Astrocyte (in vitro differentiated cells and primary cell): ENCODE data around the gene S1PR3. TPM values are rescaled to one million over a fixed set of nuclear protein-coding genes. Genes with fewer than 3 reads are reported as not detected.

Experiments
- DNase-seq: peaks from one replicate; pipeline ENCODE4 v3.0.0-alpha.2; 2010; ENCODE audit warnings: low read depth
- FAIRE-seq: peaks from 2 replicates; lab custom pipeline; 2011; peaks lifted over from hg19 to GRCh38; lab: Jason Lieb, UNC
- H2AFZ ChIP-seq: 2 replicates; pipeline ENCODE4 v1.6.0; 2012; ENCODE audit warnings: low read depth, low read length, inconsistent platforms
- H3K27ac ChIP-seq: 2 replicates; pipeline ENCODE4 v1.5.1; 2011; ENCODE audit warnings: low read depth, low read length, inconsistent platforms
- H3K27me3 ChIP-seq: 2 replicates; pipeline ENCODE4 v1.6.0; 2011; ENCODE audit warnings: low read length, inconsistent platforms; ENCODE audit not compliant: insufficient read depth
- H3K36me3 ChIP-seq: 2 replicates; pipeline ENCODE4 v1.5.1; 2011; ENCODE audit warnings: low read length, inconsistent platforms; ENCODE audit not compliant: insufficient read depth
- H3K4me1 ChIP-seq: 2 replicates; pipeline ENCODE4 v1.5.1; 2011; ENCODE audit warnings: low read length, inconsistent platforms; ENCODE audit not compliant: insufficient read depth
- H3K4me2 ChIP-seq: 2 replicates; pipeline ENCODE4 v1.6.0; 2012; ENCODE audit warnings: low read length, inconsistent platforms
- H3K4me3 ChIP-seq: 2 replicates; pipeline ENCODE4 v1.5.1; 2011; ENCODE audit warnings: low read depth, mild to moderate bottlenecking, low read length, inconsistent platforms; ENCODE audit not compliant: insufficient read depth
- H3K79me2 ChIP-seq: 2 replicates; pipeline ENCODE4 v1.6.0; 2012; ENCODE audit warnings: mild to moderate bottlenecking, low read length, inconsistent platforms; ENCODE audit not compliant: insufficient read depth
- H3K9ac ChIP-seq: 2 replicates; pipeline ENCODE4 v1.6.0; 2012; ENCODE audit warnings: mild to moderate bottlenecking, low read length, inconsistent platforms
- H3K9me3 ChIP-seq: 2 replicates; pipeline ENCODE4 v1.5.1; 2012; ENCODE audit warnings: low read depth, mild to moderate bottlenecking, low read length, inconsistent platforms; ENCODE audit not compliant: insufficient read depth
- H4K20me1 ChIP-seq: 2 replicates; pipeline ENCODE4 v1.6.0; 2012; ENCODE audit warnings: low read length, inconsistent platforms; ENCODE audit not compliant: insufficient read depth
- H3K27ac Mint-ChIP-seq: one replicate; pipeline ENCODE4 v1.8.0; 2021; ENCODE audit warnings: mild to moderate bottlenecking, mixed read lengths; ENCODE audit not compliant: unreplicated experiment
- H3K27me3 Mint-ChIP-seq: one replicate; pipeline ENCODE4 v1.8.0; 2021; ENCODE audit warnings: low read depth, mixed read lengths; ENCODE audit not compliant: unreplicated experiment
- H3K36me3 Mint-ChIP-seq: one replicate; pipeline ENCODE4 v1.8.0; 2021; ENCODE audit warnings: low read depth, mixed read lengths; ENCODE audit not compliant: unreplicated experiment
- H3K4me1 Mint-ChIP-seq: one replicate; pipeline ENCODE4 v1.8.0; 2021; ENCODE audit warnings: low read depth, mixed read lengths; ENCODE audit not compliant: unreplicated experiment
- H3K4me3 Mint-ChIP-seq: one replicate; pipeline ENCODE4 v1.8.0; 2021; ENCODE audit warnings: mild to moderate bottlenecking, moderate library complexity, mixed read lengths; ENCODE audit not compliant: unreplicated experiment
- H3K9me3 Mint-ChIP-seq: one replicate; pipeline ENCODE4 v1.8.0; 2021; ENCODE audit warnings: mild to moderate bottlenecking, mixed read lengths; ENCODE audit not compliant: unreplicated experiment
- EZH2 ChIP-seq: IDR thresholded peaks from 2 replicates; pipeline ENCODE4 v1.6.1; 2012; ENCODE audit warnings: mild to moderate bottlenecking, low read length, inconsistent platforms; ENCODE audit not compliant: insufficient read depth
- total RNA-seq: library from RNA; stranded (reverse); gene quantifications from 2 replicates; pipeline ENCODE4 v1.2.1, GENCODE V29; 2021
- TF ChIP-seq, protein P1 (sequence below): IDR thresholded peaks from 2 replicates; pipeline ENCODE4 v1.5.1; 2011; ENCODE audit warnings: low read depth, mild to moderate bottlenecking, inconsistent platforms, low read length, moderate library complexity; ENCODE audit not compliant: insufficient read depth

Gene S1PR3
- total RNA-seq, 1 donor from 2014 or later = 24.6 TPM

- Histone ChIP-seq H3K9ac (no peak overlapping the region), H3K4me2 (no peak overlapping the region), H3K36me3 (no peaks in the 10 kb centered on the region), H3K27me3 (no peaks in the 10 kb centered on the region), H3K4me1 (no peaks in the 10 kb centered on the region), H4K20me1 (no peaks in the 10 kb centered on the region), H3K4me3 (no peak overlapping the region), H3K79me2 (no peaks in the 10 kb centered on the region), H2AFZ (no peak overlapping the region), H3K9me3 (no peaks in the 10 kb centered on the region), H3K27ac (no peak overlapping the region)
- no peak overlapping the region for H3K4me3 Mint-ChIP-seq
- H3K9me3 Mint-ChIP-seq = no peaks in the 10 kb centered on the region
- H3K27me3 Mint-ChIP-seq = peaks cover 13% of the 10 kb centered on the region
- TF ChIP-seq, protein P1, sequence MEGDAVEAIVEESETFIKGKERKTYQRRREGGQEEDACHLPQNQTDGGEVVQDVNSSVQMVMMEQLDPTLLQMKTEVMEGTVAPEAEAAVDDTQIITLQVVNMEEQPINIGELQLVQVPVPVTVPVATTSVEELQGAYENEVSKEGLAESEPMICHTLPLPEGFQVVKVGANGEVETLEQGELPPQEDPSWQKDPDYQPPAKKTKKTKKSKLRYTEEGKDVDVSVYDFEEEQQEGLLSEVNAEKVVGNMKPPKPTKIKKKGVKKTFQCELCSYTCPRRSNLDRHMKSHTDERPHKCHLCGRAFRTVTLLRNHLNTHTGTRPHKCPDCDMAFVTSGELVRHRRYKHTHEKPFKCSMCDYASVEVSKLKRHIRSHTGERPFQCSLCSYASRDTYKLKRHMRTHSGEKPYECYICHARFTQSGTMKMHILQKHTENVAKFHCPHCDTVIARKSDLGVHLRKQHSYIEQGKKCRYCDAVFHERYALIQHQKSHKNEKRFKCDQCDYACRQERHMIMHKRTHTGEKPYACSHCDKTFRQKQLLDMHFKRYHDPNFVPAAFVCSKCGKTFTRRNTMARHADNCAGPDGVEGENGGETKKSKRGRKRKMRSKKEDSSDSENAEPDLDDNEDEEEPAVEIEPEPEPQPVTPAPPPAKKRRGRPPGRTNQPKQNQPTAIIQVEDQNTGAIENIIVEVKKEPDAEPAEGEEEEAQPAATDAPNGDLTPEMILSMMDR = no peak
- TF ChIP-seq EZH2 = no peak
- no peaks in the 10 kb centered on the region for H3K4me1 Mint-ChIP-seq
- FAIRE-seq = no peak
- DNase-seq = no peak
- no peaks in the 10 kb centered on the region for H3K36me3 Mint-ChIP-seq
- no peak overlapping the region for H3K27ac Mint-ChIP-seq
Observed at GRCh38 chr9:88978034-88978433, 13.2 kb upstream of the S1PR3 start.

- no peak for TF ChIP-seq EZH2
- TF ChIP-seq, protein P1 = no peak
Observed at GRCh38 chr9:88979021-88979420, 12.2 kb upstream of the S1PR3 start.

DNA sequence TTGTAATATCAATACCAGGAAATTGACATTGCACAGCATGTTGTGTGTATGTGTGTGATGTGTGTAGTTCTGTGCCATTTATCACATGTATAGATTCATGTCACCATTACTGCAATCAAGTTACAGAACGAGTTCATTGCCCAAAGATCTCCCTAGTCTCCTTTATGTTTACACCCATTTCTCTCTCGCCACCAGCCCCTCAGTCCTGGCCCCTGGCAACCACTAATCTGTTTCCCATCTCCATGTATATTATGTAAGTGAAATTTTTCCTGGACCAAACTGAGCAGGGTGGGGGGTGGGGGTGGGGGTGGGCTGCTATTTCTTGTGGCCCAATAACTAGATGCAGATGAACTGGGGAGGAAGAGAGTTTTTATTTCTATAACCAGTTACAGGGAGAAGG lies 11.5 kb upstream of the S1PR3 start:
- no peak overlapping the region for H3K9ac ChIP-seq
- DNase-seq (no peak), FAIRE-seq (no peak)
- no peaks in the 10 kb centered on the region for H3K9me3 ChIP-seq
- Mint-ChIP-seq H3K4me1 (no peaks in the 10 kb centered on the region), H3K27ac (no peak overlapping the region), H3K9me3 (no peaks in the 10 kb centered on the region), H3K4me3 (no peak overlapping the region), H3K36me3 (no peaks in the 10 kb centered on the region), H3K27me3 (peaks cover 17% of the 10 kb centered on the region)
- no peaks in the 10 kb centered on the region for H3K4me1 ChIP-seq
- H3K36me3 ChIP-seq = no peaks in the 10 kb centered on the region
- H3K79me2 ChIP-seq = no peaks in the 10 kb centered on the region
- H3K27ac ChIP-seq = no peak overlapping the region
- no peak overlapping the region for H2AFZ ChIP-seq
- no peaks in the 10 kb centered on the region for H4K20me1 ChIP-seq
- no peak overlapping the region for H3K4me2 ChIP-seq
- TF ChIP-seq, protein P1 = no peak
- no peak for TF ChIP-seq EZH2
- H3K27me3 ChIP-seq = no peaks in the 10 kb centered on the region
- no peak overlapping the region for H3K4me3 ChIP-seq

More at GRCh38 chr9:88979021-88979420, 12.2 kb upstream of the S1PR3 start:
- H3K27ac ChIP-seq = no peak overlapping the region
- FAIRE-seq (no peak), DNase-seq (no peak)
- H3K4me1 ChIP-seq = no peaks in the 10 kb centered on the region
- Mint-ChIP-seq H3K4me1 (no peaks in the 10 kb centered on the region), H3K27me3 (peaks cover 13% of the 10 kb centered on the region), H3K27ac (no peak overlapping the region), H3K36me3 (no peaks in the 10 kb centered on the region), H3K9me3 (no peaks in the 10 kb centered on the region), H3K4me3 (no peak overlapping the region)
- H3K36me3 ChIP-seq = no peaks in the 10 kb centered on the region
- H3K9ac ChIP-seq = no peak overlapping the region
- no peak overlapping the region for H2AFZ ChIP-seq
- H4K20me1 ChIP-seq = no peaks in the 10 kb centered on the region
- no peaks in the 10 kb centered on the region for H3K27me3 ChIP-seq
- H3K9me3 ChIP-seq = no peaks in the 10 kb centered on the region
- H3K4me2 ChIP-seq = no peak overlapping the region
- H3K4me3 ChIP-seq = no peak overlapping the region
- no peaks in the 10 kb centered on the region for H3K79me2 ChIP-seq
